GM12875 (cell line): Measurements from ENCODE around the gene WWOX.

Experiments used
- H3K4me3 ChIP-seq: one replicate; pipeline ENCODE4 v1.5.1; 2011; ENCODE audit warnings: low read depth, low read length, control low read depth
- TF ChIP-seq, protein P1 (sequence below): IDR thresholded peaks from 2 replicates; pipeline ENCODE4 v1.5.1; 2011; ENCODE audit warnings: low read depth, mild to moderate bottlenecking, control low read depth, inconsistent platforms, low read length, moderate library complexity, borderline replicate concordance; ENCODE audit not compliant: insufficient read depth

WWOX gene

DNA sequence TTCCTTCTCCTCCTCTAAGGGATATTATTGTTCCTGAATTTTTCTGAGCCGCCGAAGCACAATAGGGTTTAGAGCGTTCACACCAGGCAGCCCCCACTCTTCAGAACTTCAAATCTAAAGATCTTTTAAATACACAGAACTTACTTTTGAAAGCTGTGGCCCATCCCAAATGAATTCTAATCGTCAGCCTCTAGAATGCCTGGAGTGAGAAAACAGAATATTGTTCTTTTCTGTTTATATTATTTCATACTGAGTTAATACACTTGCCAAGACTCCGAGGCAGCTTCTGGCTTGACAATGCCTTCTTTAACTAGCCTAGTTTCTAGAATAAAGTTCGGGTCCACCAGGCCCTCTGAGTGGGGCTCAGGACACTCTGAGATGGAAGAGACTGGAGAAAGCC is 405.6 kb downstream of the WWOX start:
- H3K4me3 ChIP-seq: no peak overlapping the region
- TF ChIP-seq, protein P1, sequence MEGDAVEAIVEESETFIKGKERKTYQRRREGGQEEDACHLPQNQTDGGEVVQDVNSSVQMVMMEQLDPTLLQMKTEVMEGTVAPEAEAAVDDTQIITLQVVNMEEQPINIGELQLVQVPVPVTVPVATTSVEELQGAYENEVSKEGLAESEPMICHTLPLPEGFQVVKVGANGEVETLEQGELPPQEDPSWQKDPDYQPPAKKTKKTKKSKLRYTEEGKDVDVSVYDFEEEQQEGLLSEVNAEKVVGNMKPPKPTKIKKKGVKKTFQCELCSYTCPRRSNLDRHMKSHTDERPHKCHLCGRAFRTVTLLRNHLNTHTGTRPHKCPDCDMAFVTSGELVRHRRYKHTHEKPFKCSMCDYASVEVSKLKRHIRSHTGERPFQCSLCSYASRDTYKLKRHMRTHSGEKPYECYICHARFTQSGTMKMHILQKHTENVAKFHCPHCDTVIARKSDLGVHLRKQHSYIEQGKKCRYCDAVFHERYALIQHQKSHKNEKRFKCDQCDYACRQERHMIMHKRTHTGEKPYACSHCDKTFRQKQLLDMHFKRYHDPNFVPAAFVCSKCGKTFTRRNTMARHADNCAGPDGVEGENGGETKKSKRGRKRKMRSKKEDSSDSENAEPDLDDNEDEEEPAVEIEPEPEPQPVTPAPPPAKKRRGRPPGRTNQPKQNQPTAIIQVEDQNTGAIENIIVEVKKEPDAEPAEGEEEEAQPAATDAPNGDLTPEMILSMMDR: no peak

DNA sequence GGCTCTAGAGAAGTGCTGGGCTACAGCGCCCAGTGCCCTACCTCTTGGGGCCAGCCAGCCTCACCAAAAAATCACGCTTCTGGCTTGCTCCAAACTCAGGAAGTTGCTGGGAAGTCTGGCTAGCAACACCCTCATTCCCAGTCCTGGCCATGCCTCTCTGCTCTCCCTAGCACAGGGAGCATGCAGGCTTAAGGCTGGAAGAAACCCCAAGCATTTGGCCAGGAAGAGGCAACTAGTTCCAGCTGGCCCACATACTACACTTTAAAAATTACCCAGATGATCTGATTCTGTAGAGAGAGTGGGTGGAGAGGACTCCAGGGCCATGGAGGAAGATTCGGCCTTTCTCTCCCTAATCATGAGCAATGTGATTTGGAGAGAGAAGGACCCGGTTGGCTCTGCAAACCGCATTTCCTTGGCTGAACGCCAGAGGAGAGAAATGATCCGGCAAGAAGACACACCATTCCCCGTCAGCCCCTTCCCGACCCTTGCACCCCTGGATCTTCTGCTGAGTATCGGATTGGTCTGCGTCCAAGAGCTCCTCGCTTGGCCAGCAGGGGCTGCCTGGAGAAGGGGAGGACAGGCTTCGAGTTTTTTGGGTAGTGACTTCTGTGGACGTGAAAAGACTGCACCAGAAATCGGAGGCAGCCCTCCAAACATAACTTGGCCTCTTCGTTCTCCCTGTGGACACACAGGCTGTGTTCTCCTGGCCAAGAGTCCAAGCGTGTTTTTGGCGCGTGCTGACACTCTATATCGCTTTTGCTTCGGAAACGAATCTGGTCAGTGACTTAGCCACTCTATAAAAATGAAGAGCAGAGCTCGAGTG is 406.3 kb downstream of the WWOX start:
- no peak overlapping the region for H3K4me3 ChIP-seq
- TF ChIP-seq, protein P1: no peak

DNA sequence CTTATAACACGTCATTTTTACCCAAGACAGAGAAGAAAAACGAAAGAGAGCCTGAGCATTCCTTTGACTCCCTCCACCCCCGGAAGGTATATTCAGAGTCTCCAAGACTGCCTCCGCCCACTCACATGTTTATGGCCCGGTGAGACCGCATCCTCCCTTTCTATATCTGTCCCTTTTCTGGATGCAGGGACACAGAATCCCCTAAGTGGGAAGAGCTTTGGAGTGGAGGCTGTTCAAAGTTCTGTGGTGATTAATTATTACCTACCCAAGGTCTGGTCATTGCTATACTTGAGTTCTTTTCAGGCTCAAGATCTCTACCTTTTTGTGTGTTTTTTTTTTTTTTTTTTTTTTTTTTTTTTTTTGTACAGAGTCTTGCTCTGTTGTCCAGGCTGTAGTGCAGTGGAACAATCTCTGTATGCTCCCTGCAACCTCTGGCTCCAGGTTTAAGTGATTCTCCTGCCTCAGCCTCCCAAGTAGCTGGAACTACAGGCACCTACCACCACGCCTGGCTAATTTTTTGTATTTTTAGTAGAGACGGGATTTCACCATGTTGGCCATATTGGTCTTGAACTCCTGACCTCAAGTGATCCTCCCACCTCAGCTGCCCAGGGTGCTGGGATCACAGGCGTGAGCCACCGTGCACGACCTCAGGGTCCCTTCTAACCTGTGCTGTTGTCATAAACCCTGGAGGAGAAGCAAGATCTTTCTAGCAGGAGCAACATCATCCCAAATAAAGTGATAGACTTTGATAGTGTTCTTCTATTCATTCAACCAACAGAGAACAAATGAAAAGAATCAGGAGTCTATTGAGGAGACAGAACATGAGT is 407.1 kb downstream of the WWOX start:
- TF ChIP-seq, protein P1: no peak
- no peak overlapping the region for H3K4me3 ChIP-seq

DNA sequence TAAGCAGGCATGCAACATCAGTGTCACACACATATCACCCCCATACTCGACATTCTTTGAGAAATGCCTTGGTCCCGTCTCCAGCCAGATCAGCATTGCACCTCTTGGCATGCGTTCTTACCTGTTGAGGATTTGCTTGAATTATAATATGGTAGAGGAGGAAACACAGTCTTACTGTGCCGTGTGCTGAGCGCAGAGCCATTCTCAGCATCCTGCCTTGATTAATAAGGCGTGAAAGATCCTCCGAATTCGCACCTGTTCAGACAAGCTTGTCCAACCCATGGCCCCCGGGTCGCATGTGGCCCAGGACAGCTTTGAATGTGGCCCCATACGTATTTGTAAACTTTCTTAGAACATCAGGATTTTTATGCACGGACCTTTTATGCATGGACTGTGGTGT is 408.1 kb downstream of the WWOX start:
- TF ChIP-seq, protein P1: no peak
- H3K4me3 ChIP-seq: no peak overlapping the region

DNA sequence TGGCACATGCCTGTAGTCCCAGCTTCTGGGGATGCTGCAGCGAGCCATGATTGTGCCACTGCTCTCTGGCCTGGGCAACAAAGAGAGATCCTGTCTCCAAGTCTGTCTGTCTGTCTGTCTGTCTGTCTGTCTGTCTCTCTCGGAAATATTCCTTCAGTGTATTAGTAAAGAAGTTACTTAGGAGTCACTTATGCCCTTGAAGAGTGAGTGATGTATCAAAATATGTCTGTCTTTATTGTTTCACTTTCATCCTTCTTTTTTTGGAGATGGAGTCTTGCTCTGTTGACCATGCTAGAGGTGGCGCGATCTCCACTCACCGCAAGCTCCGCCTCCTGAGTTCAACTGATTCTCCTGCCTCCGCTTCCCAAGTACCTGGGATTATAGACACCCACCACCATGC is 410.5 kb downstream of the WWOX start:
- TF ChIP-seq, protein P1: no peak
- no peak overlapping the region for H3K4me3 ChIP-seq

DNA sequence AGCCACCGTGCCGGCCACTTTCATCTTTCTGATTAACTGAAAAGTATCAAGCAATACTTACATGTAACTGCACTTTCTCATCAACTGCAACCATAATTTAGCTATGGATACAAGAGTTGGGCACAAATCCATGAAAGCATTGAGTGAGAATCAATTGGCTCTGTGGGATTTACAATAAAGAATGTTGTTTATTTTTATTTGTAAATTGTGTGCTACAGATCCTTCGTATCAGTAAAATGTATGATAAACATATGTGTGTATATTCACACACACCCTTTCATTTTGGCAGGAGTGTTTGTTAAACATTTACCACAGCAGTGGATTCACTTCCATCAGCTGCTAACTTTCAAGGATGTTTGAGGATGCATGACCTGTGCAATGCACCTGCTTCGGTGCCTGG is 411.0 kb downstream of the WWOX start:
- H3K4me3 ChIP-seq: no peak overlapping the region
- TF ChIP-seq, protein P1: no peak
